Endothelial cell of umbilical vein (primary cell): ENCODE data around the gene ANKRD44. TPM values are rescaled to one million over a fixed set of nuclear protein-coding genes. Genes with fewer than 3 reads are reported as not detected.

ENCODE experiments used
- BruUV-seq: library from RNA; stranded (reverse); fragments of 400-500 nt; replicated peaks from 2 replicates; lab custom pipeline; 2021; lab: Mats Ljungman, UMichigan
- CTCF ChIA-PET: fragments of 300-600, 350-600 bp; sonication (Branson Sonifier 250); formaldehyde crosslinking; loops from one replicate; lab custom pipeline; 2021; ENCODE audit warnings: antibody characterized with exemption, inconsistent platforms; lab: Charles Lee
- POLR2A ChIA-PET: fragments of 300-600, 350-600 bp; sonication (Branson Sonifier 250); formaldehyde crosslinking; loops from one replicate; lab custom pipeline; 2021; ENCODE audit warnings: antibody characterized with exemption, inconsistent platforms; lab: Charles Lee
- DNase-seq: peaks from one replicate; pipeline ENCODE4 v3.0.0-alpha.2; 2011; ENCODE audit warnings: low read depth, low spot score
- FAIRE-seq: peaks from 2 replicates; lab custom pipeline; 2011; peaks lifted over from hg19 to GRCh38; lab: Jason Lieb, UNC
- H2AFZ ChIP-seq: 2 replicates; pipeline ENCODE4 v1.6.0; 2012; ENCODE audit warnings: low read depth, low read length, control low read depth, inconsistent platforms
- H3K27ac ChIP-seq: 2 replicates; pipeline ENCODE4 v1.5.1; 2011; ENCODE audit warnings: low read depth, mild to moderate bottlenecking, control low read depth, low read length, moderate library complexity; ENCODE audit not compliant: insufficient read depth
- H3K27me3 ChIP-seq, 2 experiments: 2 replicates each; pipeline versions ENCODE4 v1.6.0 to v1.6.1; 2011; ENCODE audit warnings: low read length in 2 of 2, mixed read lengths in 1 of 2; ENCODE audit not compliant: control insufficient read depth in 2 of 2, insufficient read depth in 2 of 2
- H3K36me3 ChIP-seq, 2 experiments: 2 replicates in 1 of 2; 3 replicates in 1 of 2; pipeline ENCODE4 v1.5.1; 2011; ENCODE audit warnings: low read length in 2 of 2, mild to moderate bottlenecking in 1 of 2, moderate library complexity in 1 of 2; ENCODE audit not compliant: control insufficient read depth in 2 of 2, insufficient read depth in 2 of 2; ENCODE audit errors: extremely low read depth in 1 of 2
- H3K4me1 ChIP-seq: 3 replicates; pipeline ENCODE4 v1.5.1; 2011; ENCODE audit warnings: mild to moderate bottlenecking, low read length; ENCODE audit not compliant: control insufficient read depth, insufficient read depth; ENCODE audit errors: extremely low read depth
- H3K4me2 ChIP-seq: 2 replicates; pipeline ENCODE4 v1.6.1; 2011; ENCODE audit warnings: low read length, control low read depth, mixed read lengths; ENCODE audit not compliant: insufficient read depth
- H3K4me3 ChIP-seq, 3 experiments: fragments of 200-600 bp in 1 of 3; sonication (generic), shearing (Covaris generic) in 1 of 3; replicated peaks in 1 of 3; 2 replicates each; pipeline ENCODE4 v1.5.1; 2011 to 2016; ENCODE audit warnings: control low read depth in 3 of 3, low read length in 3 of 3, mild to moderate bottlenecking in 2 of 3, inconsistent platforms in 1 of 3, low read depth in 1 of 3, moderate library complexity in 1 of 3; ENCODE audit not compliant: insufficient read depth in 1 of 3
- H3K79me2 ChIP-seq: 2 replicates; pipeline ENCODE4 v1.6.0; 2012; ENCODE audit warnings: low read length, inconsistent platforms; ENCODE audit not compliant: control insufficient read depth, insufficient read depth
- H3K9ac ChIP-seq: replicated peaks from 2 replicates; pipeline ENCODE3; 2011; ENCODE audit warnings: low read length, control low read depth; ENCODE audit not compliant: insufficient read depth; ENCODE audit errors: extremely low read depth
- H3K9me1 ChIP-seq: replicated peaks from 3 replicates; pipeline ENCODE4 v1.6.0; 2011; ENCODE audit warnings: mild to moderate bottlenecking, low read length; ENCODE audit not compliant: control insufficient read depth, insufficient read depth; ENCODE audit errors: extremely low read depth
- H3K9me3 ChIP-seq: replicated peaks from 2 replicates; pipeline ENCODE4 v1.5.1; 2012; ENCODE audit warnings: low read length, inconsistent platforms; ENCODE audit not compliant: control insufficient read depth, insufficient read depth
- H4K20me1 ChIP-seq: replicated peaks from 2 replicates; pipeline ENCODE3; 2011; ENCODE audit warnings: mild to moderate bottlenecking, low read length; ENCODE audit not compliant: control insufficient read depth, insufficient read depth; ENCODE audit errors: extremely low read depth
- EZH2 ChIP-seq: IDR thresholded peaks from 2 replicates; pipeline ENCODE4 v1.6.1; 2012; ENCODE audit warnings: borderline replicate concordance, low read depth, mild to moderate bottlenecking, moderate library complexity, low read length, inconsistent platforms; ENCODE audit not compliant: severe bottlenecking
- FOS ChIP-seq: IDR thresholded peaks from 2 replicates; pipeline ENCODE4 v1.6.1; 2011; ENCODE audit warnings: mild to moderate bottlenecking, low read length, moderate library complexity, borderline replicate concordance; ENCODE audit not compliant: insufficient read depth
- GATA2 ChIP-seq: IDR thresholded peaks from 2 replicates; pipeline ENCODE4 v1.7.0; 2011; ENCODE audit warnings: low read depth, mild to moderate bottlenecking, moderate library complexity, mixed read lengths, low read length; ENCODE audit not compliant: insufficient read length, insufficient read depth
- JUN ChIP-seq: IDR thresholded peaks from 2 replicates; pipeline ENCODE4 v1.6.1; 2011; ENCODE audit warnings: borderline replicate concordance, low read depth; ENCODE audit not compliant: insufficient read length, insufficient read depth
- MYC ChIP-seq: IDR thresholded peaks from one replicate; pipeline ENCODE4 v1.6.1; 2011; ENCODE audit warnings: mild to moderate bottlenecking, low read depth, low read length
- POLR2A ChIP-seq: IDR thresholded peaks from 2 replicates; pipeline ENCODE4 v1.6.1; 2012; ENCODE audit warnings: low read depth, mild to moderate bottlenecking, control low read depth, low read length
- POLR2AphosphoS5 ChIP-seq: IDR thresholded peaks from 2 replicates; pipeline ENCODE4 v1.6.1; 2012; ENCODE audit warnings: low read depth, mild to moderate bottlenecking, control low read depth, low read length, moderate library complexity; ENCODE audit not compliant: insufficient read depth
- dilution Hi-C: fragments of 300-500 bp; cut with MboI; formaldehyde crosslinking; loops from one replicate; pipeline ENCODE4 v1.15.0; 2019; ENCODE audit warnings: low sequenced_read_pairs; ENCODE audit not compliant: extremely low pct_ligation_motif_present
- intact Hi-C: fragments of 100-400 bp; cut with micrococcal nuclease; formaldehyde crosslinking; loops from one replicate; pipeline ENCODE4 v1.10.0; 2022
- polyA plus RNA-seq, 4 experiments: library from polyadenylated mRNA; depleted of rRNA in 3 of 4; stranded (reverse) in 3 of 4; unstranded in 1 of 4; fragments of >200 nt; gene quantifications; 2 replicates each; pipeline versions ENCODE4 v1.2.1 to v1.2.3, GENCODE V29; 2011 to 2012; ENCODE audit warnings: missing spikeins in 1 of 4
- total RNA-seq: library from RNA; stranded (reverse); gene quantifications from 2 replicates; pipeline ENCODE4 v1.2.3, GENCODE V29; 2021
- TF ChIP-seq, protein P1 (sequence below): IDR thresholded peaks from 2 replicates; pipeline ENCODE4 v1.6.1; 2011; ENCODE audit not compliant: insufficient read depth, insufficient read length
- TF ChIP-seq, protein P2 (sequence below), 2 donors: IDR thresholded peaks; 1 replicate in 1 of 2; 2 replicates in 1 of 2; pipeline ENCODE4 v1.5.1; 2011; ENCODE audit warnings: low read length in 2 of 2, mild to moderate bottlenecking in 2 of 2, moderate library complexity in 2 of 2, control low read depth in 1 of 2, inconsistent platforms in 1 of 2, low read depth in 1 of 2; ENCODE audit not compliant: insufficient read depth in 1 of 2; ENCODE audit errors: extremely low read depth in 1 of 2

Gene ANKRD44
- total and polyA plus RNA-seq, 2 donors (not counting 3 experiments of a cell fraction or from before 2014, with no cell fraction given) = 3.4 to 6.1 TPM

DNA sequence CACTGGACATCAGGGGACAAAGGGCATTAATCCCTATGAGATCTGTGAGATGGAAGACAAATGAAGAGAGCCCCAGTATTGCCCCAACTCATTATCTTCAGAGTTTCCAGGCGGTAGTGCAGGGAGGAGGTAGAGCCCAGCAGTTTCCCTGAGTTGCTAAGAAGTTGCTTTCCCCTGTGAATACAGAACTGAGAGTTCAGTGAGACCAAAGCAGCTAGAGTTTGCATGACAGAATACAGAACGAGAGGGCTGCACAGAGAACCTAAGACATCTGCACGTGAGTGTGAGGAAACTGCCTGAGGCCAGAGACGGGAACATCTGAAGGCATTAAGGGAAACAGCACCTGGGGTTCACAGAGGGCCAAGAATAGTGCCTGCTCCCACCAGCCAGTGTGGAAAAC lies 366.0 kb downstream of the ANKRD44 start:
- H3K9me1 ChIP-seq = no peaks in the 10 kb centered on the region
- CTCF ChIA-PET = interaction anchor here (1.3 kb wide), 1 partner anchor 169 kb away, joined by 3 read pairs; no protein-coding TSS in a partner anchor
- TF ChIP-seq POLR2AphosphoS5 (no peak), FOS (no peak), JUN (no peak), GATA2 (no peak), EZH2 (no peak), MYC (no peak), POLR2A (no peak)
- TF ChIP-seq, protein P1, sequence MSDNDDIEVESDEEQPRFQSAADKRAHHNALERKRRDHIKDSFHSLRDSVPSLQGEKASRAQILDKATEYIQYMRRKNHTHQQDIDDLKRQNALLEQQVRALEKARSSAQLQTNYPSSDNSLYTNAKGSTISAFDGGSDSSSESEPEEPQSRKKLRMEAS = no peak
- TF ChIP-seq, protein P2, sequence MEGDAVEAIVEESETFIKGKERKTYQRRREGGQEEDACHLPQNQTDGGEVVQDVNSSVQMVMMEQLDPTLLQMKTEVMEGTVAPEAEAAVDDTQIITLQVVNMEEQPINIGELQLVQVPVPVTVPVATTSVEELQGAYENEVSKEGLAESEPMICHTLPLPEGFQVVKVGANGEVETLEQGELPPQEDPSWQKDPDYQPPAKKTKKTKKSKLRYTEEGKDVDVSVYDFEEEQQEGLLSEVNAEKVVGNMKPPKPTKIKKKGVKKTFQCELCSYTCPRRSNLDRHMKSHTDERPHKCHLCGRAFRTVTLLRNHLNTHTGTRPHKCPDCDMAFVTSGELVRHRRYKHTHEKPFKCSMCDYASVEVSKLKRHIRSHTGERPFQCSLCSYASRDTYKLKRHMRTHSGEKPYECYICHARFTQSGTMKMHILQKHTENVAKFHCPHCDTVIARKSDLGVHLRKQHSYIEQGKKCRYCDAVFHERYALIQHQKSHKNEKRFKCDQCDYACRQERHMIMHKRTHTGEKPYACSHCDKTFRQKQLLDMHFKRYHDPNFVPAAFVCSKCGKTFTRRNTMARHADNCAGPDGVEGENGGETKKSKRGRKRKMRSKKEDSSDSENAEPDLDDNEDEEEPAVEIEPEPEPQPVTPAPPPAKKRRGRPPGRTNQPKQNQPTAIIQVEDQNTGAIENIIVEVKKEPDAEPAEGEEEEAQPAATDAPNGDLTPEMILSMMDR (IDR thresholded peaks at IDR 0.05; ENCODE audit: extremely low read depth in 1 of 2, insufficient read depth in 1 of 2, low read depth in 1 of 2, low read length in 2 of 2) = no peak

More for the DNA sequence above, 366.0 kb downstream of the ANKRD44 start:
- Histone ChIP-seq H3K4me3 (no peak overlapping the region), H3K36me3 (no peaks in the 10 kb centered on the region), H3K9me3 (no peaks in the 10 kb centered on the region), H2AFZ (no peak overlapping the region), H4K20me1 (no peaks in the 10 kb centered on the region), H3K79me2 (no peaks in the 10 kb centered on the region), H3K4me1 (no peaks in the 10 kb centered on the region), H3K4me2 (no peak overlapping the region), H3K9ac (no peak overlapping the region), H3K27me3 (no peaks in the 10 kb centered on the region), H3K27ac (no peak overlapping the region)
- POLR2A ChIA-PET = no interaction called here
- no peak for FAIRE-seq
- intact Hi-C loops (no loop called here), dilution Hi-C loops (no loop called here)
- no TSS peak for BruUV-seq
- no peak for DNase-seq
